GM19193 (cell line): ENCODE results near the gene TBC1D8.

ENCODE experiments used
- POLR2A ChIP-seq: IDR thresholded peaks from 4 replicates; pipeline ENCODE4 v1.6.1; 2011; ENCODE audit not compliant: insufficient read depth, insufficient read length; ENCODE audit errors: extremely low read depth

TBC1D8 gene

GRCh38 chr2:101149241-101150192, 1.7 kb downstream of the TBC1D8 start:
- no peak for TF ChIP-seq POLR2A

- TF ChIP-seq POLR2A = no peak
Measured at GRCh38 chr2:101148777-101149176, 2.4 kb downstream of the TBC1D8 start.

GRCh38 chr2:101147971-101148370, 3.2 kb downstream of the TBC1D8 start:
- no peak for TF ChIP-seq POLR2A

GRCh38 chr2:101147062-101147461, 4.1 kb downstream of the TBC1D8 start:
- no peak for TF ChIP-seq POLR2A

GRCh38 chr2:101146535-101146934, 4.6 kb downstream of the TBC1D8 start:
- no peak for TF ChIP-seq POLR2A

- no peak for TF ChIP-seq POLR2A
Measured at GRCh38 chr2:101145406-101145805, 5.8 kb downstream of the TBC1D8 start.

- no peak for TF ChIP-seq POLR2A
Measured at GRCh38 chr2:101142163-101142562, 9.0 kb downstream of the TBC1D8 start.

GRCh38 chr2:101140978-101141655, 10.1 kb downstream of the TBC1D8 start:
- TF ChIP-seq POLR2A = no peak

GRCh38 chr2:101140237-101140636, 10.9 kb downstream of the TBC1D8 start:
- no peak for TF ChIP-seq POLR2A

- TF ChIP-seq POLR2A = no peak
Measured at GRCh38 chr2:101139495-101139894, 11.7 kb downstream of the TBC1D8 start.

GRCh38 chr2:101135412-101136296, 15.5 kb downstream of the TBC1D8 start:
- no peak for TF ChIP-seq POLR2A

GRCh38 chr2:101133492-101134100, 17.6 kb downstream of the TBC1D8 start:
- TF ChIP-seq POLR2A = no peak

GRCh38 chr2:101132202-101132601, 19.0 kb downstream of the TBC1D8 start:
- no peak for TF ChIP-seq POLR2A

- no peak for TF ChIP-seq POLR2A
Measured at GRCh38 chr2:101130081-101130480, 21.1 kb downstream of the TBC1D8 start.
